Measurements from ENCODE around the gene UBE2K.
"Not testable (repeated sequence)": the region's sequence is repeated elsewhere in the genome, so short reads cannot be mapped to it uniquely, and the experiment has no call there.

Gene UBE2K

GRCh38 chr4:39697740-39698423 is at the start of gene UBE2K:
TSS of gene UBE2K (plus strand) at chr4:39698136. CDS start at chr4:39698328, 192 bp downstream.
- DNase-seq (ENCODE audit: low read depth), result peak; percentile 87

GRCh38 chr4:39648213-39648612 is 49.7 kb upstream of the UBE2K start:
- DNase-seq (ENCODE audit: low read depth), result no peak

GRCh38 chr4:39648827-39649558 is 48.9 kb upstream of the UBE2K start:
- no peak for DNase-seq (ENCODE audit: low read depth)

- DNase-seq (ENCODE audit: low read depth), result no peak
Measured at GRCh38 chr4:39649639-39650265, 48.2 kb upstream of the UBE2K start.

GRCh38 chr4:39651586-39651985 is 46.4 kb upstream of the UBE2K start:
- DNase-seq (ENCODE audit: low read depth), result not testable (repeated sequence)

GRCh38 chr4:39655211-39655610 is 42.7 kb upstream of the UBE2K start:
- DNase-seq (ENCODE audit: low read depth), result no peak

- DNase-seq (ENCODE audit: low read depth), result no peak
Measured at GRCh38 chr4:39655876-39656275, 42.1 kb upstream of the UBE2K start.

GRCh38 chr4:39656638-39657037 is 41.3 kb upstream of the UBE2K start:
- not testable (repeated sequence) for DNase-seq (ENCODE audit: low read depth)

GRCh38 chr4:39657465-39657864 is 40.5 kb upstream of the UBE2K start:
- DNase-seq (ENCODE audit: low read depth), result no peak

GRCh38 chr4:39658756-39659155 is 39.2 kb upstream of the UBE2K start:
- no peak for DNase-seq (ENCODE audit: low read depth)

- no peak for DNase-seq (ENCODE audit: low read depth)
Measured at GRCh38 chr4:39660045-39660444, 37.9 kb upstream of the UBE2K start.

- no peak for DNase-seq (ENCODE audit: low read depth)
Measured at GRCh38 chr4:39660757-39661156, 37.2 kb upstream of the UBE2K start.

GRCh38 chr4:39662683-39663082 is 35.3 kb upstream of the UBE2K start:
- DNase-seq (ENCODE audit: low read depth), result no peak

GRCh38 chr4:39664828-39665731 is 32.9 kb upstream of the UBE2K start:
- no peak for DNase-seq (ENCODE audit: low read depth)

- DNase-seq (ENCODE audit: low read depth), result no peak
Measured at GRCh38 chr4:39667706-39668105, 30.2 kb upstream of the UBE2K start.

- DNase-seq (ENCODE audit: low read depth), result no peak
Measured at GRCh38 chr4:39668887-39669286, 29.0 kb upstream of the UBE2K start.

- not testable (repeated sequence) for DNase-seq (ENCODE audit: low read depth)
Measured at GRCh38 chr4:39670296-39670695, 27.6 kb upstream of the UBE2K start.

- not testable (repeated sequence) for DNase-seq (ENCODE audit: low read depth)
Measured at GRCh38 chr4:39675681-39676080, 22.3 kb upstream of the UBE2K start.

GRCh38 chr4:39681003-39681402 is 16.9 kb upstream of the UBE2K start:
- not testable (repeated sequence) for DNase-seq (ENCODE audit: low read depth)

GRCh38 chr4:39682138-39682537 is 15.8 kb upstream of the UBE2K start:
- DNase-seq (ENCODE audit: low read depth), result no peak

- no peak for DNase-seq (ENCODE audit: low read depth)
Measured at GRCh38 chr4:39685990-39686389, 11.9 kb upstream of the UBE2K start.

GRCh38 chr4:39687014-39687413 is 10.9 kb upstream of the UBE2K start:
- DNase-seq (ENCODE audit: low read depth), result no peak
